ENCODE results near the gene LY6G6F.

DNA sequence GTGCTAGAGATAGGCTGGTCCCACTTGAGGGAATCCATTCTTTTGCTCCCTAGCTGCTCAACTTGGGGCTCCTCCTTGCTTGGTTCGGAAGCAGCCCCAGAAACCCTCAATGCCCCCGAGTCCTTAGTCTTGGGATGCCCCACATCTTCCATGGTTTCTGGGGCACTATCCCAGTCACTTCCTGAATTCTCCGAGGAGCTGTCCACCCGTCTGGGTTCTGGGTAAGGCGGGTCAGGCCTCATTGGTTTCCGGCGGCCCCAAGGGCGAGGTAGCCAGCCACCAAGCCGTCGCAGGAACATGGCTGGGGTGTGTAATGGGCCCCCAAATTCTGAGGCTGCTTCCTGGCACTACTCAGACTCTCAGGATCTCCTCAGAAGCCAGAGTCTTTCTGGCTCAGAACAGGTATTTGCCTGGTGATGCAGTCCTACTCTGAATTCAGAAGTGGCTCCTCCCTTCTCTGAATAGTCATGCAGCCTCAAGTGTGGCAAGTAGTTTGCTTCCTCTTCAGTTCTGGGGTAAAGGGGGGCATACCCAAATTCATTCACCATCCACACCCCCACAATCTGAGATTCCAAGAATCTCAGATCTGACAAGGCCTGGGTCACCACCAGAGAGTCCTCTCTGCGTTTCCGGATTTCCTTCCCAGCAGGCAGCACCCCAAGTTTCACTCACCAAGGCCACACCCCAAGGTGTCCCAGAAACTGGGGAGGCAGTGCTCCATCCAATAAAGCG is 46.9 kb upstream of the LY6G6F start:
- TF ChIP-seq YY1 (IDR thresholded peaks at IDR 0.05; ENCODE audit: insufficient read depth, insufficient read length), result no peak
- no peak for TF ChIP-seq ZNF274 (IDR thresholded peaks at IDR 0.05; ENCODE audit: low read depth, low read length)
